BLaER1 (cell line): ENCODE measurements around the gene TCFL5.

Source experiments
- H3K27ac ChIP-seq: shearing (Covaris generic); formaldehyde crosslinking; 2 replicates; pipeline ENCODE4 v1.8.1; 2022
- H3K27me3 ChIP-seq: shearing (Covaris generic); formaldehyde crosslinking; 2 replicates; pipeline ENCODE4 v1.8.1; 2022
- H3K36me3 ChIP-seq: shearing (Covaris generic); formaldehyde crosslinking; 2 replicates; pipeline ENCODE4 v1.8.1; 2022
- H3K4me1 ChIP-seq: shearing (Covaris generic); formaldehyde crosslinking; 2 replicates; pipeline ENCODE4 v1.8.1; 2022
- H3K4me2 ChIP-seq: shearing (Covaris generic); formaldehyde crosslinking; 2 replicates; pipeline ENCODE4 v1.8.1; 2022
- H3K4me3 ChIP-seq: shearing (Covaris generic); formaldehyde crosslinking; 2 replicates; pipeline ENCODE4 v1.8.1; 2022
- H3K9ac ChIP-seq: shearing (Covaris generic); formaldehyde crosslinking; 2 replicates; pipeline ENCODE4 v1.8.1; 2022
- H3K9me3 ChIP-seq: shearing (Covaris generic); formaldehyde crosslinking; 2 replicates; pipeline ENCODE4 v1.8.1; 2022
- H4K20me1 ChIP-seq: shearing (Covaris generic); formaldehyde crosslinking; 2 replicates; pipeline ENCODE4 v1.8.1; 2022
- Cebpa-rat ChIP-seq: shearing (Covaris generic); IDR thresholded peaks from 2 replicates; pipeline ENCODE4 v1.8.1; 2022

The TCFL5 gene

GRCh38 chr20:62831361-62831788 lies 30.2 kb downstream of the TCFL5 start:
- Histone ChIP-seq H3K27ac (peak overlapping the region; percentile 93), H3K9me3 (no peaks in the 10 kb centered on the region), H3K9ac (peak overlapping the region; percentile 74), H3K4me1 (peaks cover 98% of the 10 kb centered on the region), H3K4me3 (peak overlapping the region; percentile 65), H3K4me2 (peak overlapping the region; percentile 98), H4K20me1 (no peaks in the 10 kb centered on the region), H3K36me3 (peaks cover 35% of the 10 kb centered on the region), H3K27me3 (0 out of 2 replicates have a peak, but pooled peaks cover 4% of the 10 kb centered on the region)
- TF ChIP-seq Cebpa-rat: no peak

GRCh38 chr20:62830821-62831220 lies 30.8 kb downstream of the TCFL5 start:
- Histone ChIP-seq H3K36me3 (peaks cover 29% of the 10 kb centered on the region), H3K27ac (peak overlapping the region; percentile 93), H4K20me1 (peaks cover 4% of the 10 kb centered on the region), H3K9me3 (no peaks in the 10 kb centered on the region), H3K4me1 (peaks cover 98% of the 10 kb centered on the region), H3K27me3 (0 out of 2 replicates have a peak, but pooled peaks cover under 1% of the 10 kb centered on the region), H3K9ac (peak overlapping the region; percentile 74), H3K4me2 (peak overlapping the region; percentile 98), H3K4me3 (peak overlapping the region; percentile 65)
- TF ChIP-seq Cebpa-rat: no peak

- Histone ChIP-seq H3K9me3 (no peaks in the 10 kb centered on the region), H3K4me3 (peak overlapping the region; percentile 67), H4K20me1 (peaks cover 10% of the 10 kb centered on the region), H3K27me3 (no peaks in the 10 kb centered on the region), H3K4me1 (peaks cover 98% of the 10 kb centered on the region), H3K9ac (peak overlapping the region; percentile 89), H3K4me2 (peak overlapping the region; percentile 95), H3K27ac (peak overlapping the region; percentile 97), H3K36me3 (peaks cover 24% of the 10 kb centered on the region; the same call in 1 of the 2 replicates)
- TF ChIP-seq Cebpa-rat: no peak
Measured at GRCh38 chr20:62830251-62830650, 31.4 kb downstream of the TCFL5 start.

- Histone ChIP-seq H3K4me2 (peak overlapping the region; percentile 95), H3K9ac (peak overlapping the region; percentile 89), H3K27ac (peak overlapping the region; percentile 97), H3K36me3 (peaks cover 24% of the 10 kb centered on the region; the same call in 1 of the 2 replicates), H3K4me1 (peaks cover 96% of the 10 kb centered on the region), H3K4me3 (peak overlapping the region; percentile 67), H3K27me3 (no peaks in the 10 kb centered on the region), H4K20me1 (peaks cover 14% of the 10 kb centered on the region), H3K9me3 (no peaks in the 10 kb centered on the region)
- no peak for TF ChIP-seq Cebpa-rat
Measured at GRCh38 chr20:62829231-62830230, 32.1 kb downstream of the TCFL5 start.

- H3K9ac ChIP-seq: peak overlapping the region; percentile 89; the same call in 1 of the 2 replicates
- peaks cover 24% of the 10 kb centered on the region; the same call in 1 of the 2 replicates for H3K36me3 ChIP-seq
Measured at GRCh38 chr20:62828511-62829230, 33.0 kb downstream of the TCFL5 start.

GRCh38 chr20:62828051-62828450 lies 33.6 kb downstream of the TCFL5 start:
- no peaks in the 10 kb centered on the region for H3K9me3 ChIP-seq
- H3K27me3 ChIP-seq: no peaks in the 10 kb centered on the region
- no peak for TF ChIP-seq Cebpa-rat
- peaks cover 96% of the 10 kb centered on the region for H3K4me1 ChIP-seq
- peaks cover 24% of the 10 kb centered on the region; the same call in 1 of the 2 replicates for H3K36me3 ChIP-seq
- H3K4me3 ChIP-seq: no peak overlapping the region
- H4K20me1 ChIP-seq: peaks cover 28% of the 10 kb centered on the region
- peak overlapping the region; percentile 26; the same call in 1 of the 2 replicates for H3K27ac ChIP-seq
- H3K9ac ChIP-seq: no peak overlapping the region
- H3K4me2 ChIP-seq: peak overlapping the region; percentile 95

More at GRCh38 chr20:62828511-62829230, 33.0 kb downstream of the TCFL5 start:
- H3K4me3 ChIP-seq: no peak overlapping the region
- peak overlapping the region; percentile 97 for H3K27ac ChIP-seq
- H3K4me1 ChIP-seq: peaks cover 96% of the 10 kb centered on the region
- no peaks in the 10 kb centered on the region for H3K27me3 ChIP-seq
- peaks cover 22% of the 10 kb centered on the region for H4K20me1 ChIP-seq
- TF ChIP-seq Cebpa-rat: no peak
- H3K4me2 ChIP-seq: peak overlapping the region; percentile 95
- no peaks in the 10 kb centered on the region for H3K9me3 ChIP-seq

GRCh38 chr20:62827311-62828038 lies 34.1 kb downstream of the TCFL5 start:
- TF ChIP-seq Cebpa-rat: no peak
- H3K4me3 ChIP-seq: no peak overlapping the region
- peaks cover 24% of the 10 kb centered on the region; the same call in 1 of the 2 replicates for H3K36me3 ChIP-seq
- no peak overlapping the region for H3K9ac ChIP-seq
- peak overlapping the region; percentile 64; the same call in 1 of the 2 replicates for H3K27ac ChIP-seq
- peak overlapping the region; percentile 95; the same call in 1 of the 2 replicates for H3K4me2 ChIP-seq
- no peaks in the 10 kb centered on the region for H3K27me3 ChIP-seq
- H3K4me1 ChIP-seq: peaks cover 96% of the 10 kb centered on the region
- peaks cover 30% of the 10 kb centered on the region for H4K20me1 ChIP-seq
- H3K9me3 ChIP-seq: no peaks in the 10 kb centered on the region

GRCh38 chr20:62826646-62827310 lies 34.8 kb downstream of the TCFL5 start:
- no peaks in the 10 kb centered on the region for H3K27me3 ChIP-seq
- peaks cover 24% of the 10 kb centered on the region; the same call in 1 of the 2 replicates for H3K36me3 ChIP-seq
- no peak for TF ChIP-seq Cebpa-rat
- H3K27ac ChIP-seq: peak overlapping the region; percentile 64
- no peak overlapping the region for H3K4me3 ChIP-seq
- peak overlapping the region; percentile 85 for H3K4me2 ChIP-seq
- peaks cover 30% of the 10 kb centered on the region for H4K20me1 ChIP-seq
- 0 out of 2 replicates have a peak overlapping the region, but pooled peaks have one; percentile 45 for H3K9ac ChIP-seq
- H3K4me1 ChIP-seq: peaks cover 96% of the 10 kb centered on the region
- no peaks in the 10 kb centered on the region for H3K9me3 ChIP-seq
